ENCODE measurements around the gene KIF1C.
"Not testable (repeated sequence)": the region's sequence is repeated elsewhere in the genome, so short reads cannot be mapped to it uniquely, and the experiment has no call there.

Gene KIF1C

GRCh38 chr17:5032865-5033264 is 35.1 kb downstream of the KIF1C start:
- no peak overlapping the region for H3K4me3 ChIP-seq (ENCODE audit: low read depth, low read length)
- no peak for DNase-seq (ENCODE audit: low read depth)

GRCh38 chr17:5033352-5034015 is 35.7 kb downstream of the KIF1C start:
- no peak for DNase-seq (ENCODE audit: low read depth)
- no peak overlapping the region for H3K4me3 ChIP-seq (ENCODE audit: low read depth, low read length)

GRCh38 chr17:5034063-5034462 is 36.3 kb downstream of the KIF1C start:
- no peak for DNase-seq (ENCODE audit: low read depth)
- no peak overlapping the region for H3K4me3 ChIP-seq (ENCODE audit: low read depth, low read length)

GRCh38 chr17:5034651-5035050 is 36.9 kb downstream of the KIF1C start:
- DNase-seq (ENCODE audit: low read depth): no peak
- no peak overlapping the region for H3K4me3 ChIP-seq (ENCODE audit: low read depth, low read length)

- H3K4me3 ChIP-seq (ENCODE audit: low read depth, low read length): peak within 1 kb of the TSS; percentile 17
- DNase-seq (ENCODE audit: low read depth): no peak
Measured at GRCh38 chr17:5035315-5035714, 37.6 kb downstream of the KIF1C start, which contains the start of gene SLC52A1. SLC52A1 (minus strand) TSS chr17:5035426; CDS start chr17:5034606, 820 bp downstream.

- no peak overlapping the region for H3K4me3 ChIP-seq (ENCODE audit: low read depth, low read length)
- no peak for DNase-seq (ENCODE audit: low read depth)
Measured at GRCh38 chr17:5042157-5043022, 44.6 kb downstream of the KIF1C start.

- H3K4me3 ChIP-seq (ENCODE audit: low read depth, low read length): no peak overlapping the region
- DNase-seq (ENCODE audit: low read depth): no peak
Measured at GRCh38 chr17:5043524-5043923, 45.8 kb downstream of the KIF1C start.

GRCh38 chr17:5044630-5045029 is 46.9 kb downstream of the KIF1C start:
- no peak overlapping the region for H3K4me3 ChIP-seq (ENCODE audit: low read depth, low read length)
- DNase-seq (ENCODE audit: low read depth): no peak

- DNase-seq (ENCODE audit: low read depth): no peak
Measured at GRCh38 chr17:5045496-5045895, 47.7 kb downstream of the KIF1C start.

GRCh38 chr17:5047446-5047845 is 49.7 kb downstream of the KIF1C start:
- DNase-seq (ENCODE audit: low read depth): no peak
- H3K4me3 ChIP-seq (ENCODE audit: low read depth, low read length): no peak overlapping the region

More at GRCh38 chr17:5045496-5045895, 47.7 kb downstream of the KIF1C start:
- H3K4me3 ChIP-seq (ENCODE audit: low read depth, low read length): no peak overlapping the region

GRCh38 chr17:5049314-5049841 is 51.6 kb downstream of the KIF1C start:
- DNase-seq (ENCODE audit: low read depth): no peak
- no peak overlapping the region for H3K4me3 ChIP-seq (ENCODE audit: low read depth, low read length)

GRCh38 chr17:5050278-5050677 is 52.5 kb downstream of the KIF1C start:
- H3K4me3 ChIP-seq (ENCODE audit: low read depth, low read length): no peak overlapping the region
- no peak for DNase-seq (ENCODE audit: low read depth)

GRCh38 chr17:5055543-5055942 is 57.8 kb downstream of the KIF1C start:
- H3K4me3 ChIP-seq (ENCODE audit: low read depth, low read length): no peak overlapping the region
- no peak for DNase-seq (ENCODE audit: low read depth)

- no peak overlapping the region for H3K4me3 ChIP-seq (ENCODE audit: low read depth, low read length)
- no peak for DNase-seq (ENCODE audit: low read depth)
Measured at GRCh38 chr17:5065227-5065744, 67.5 kb downstream of the KIF1C start.

GRCh38 chr17:5068236-5068635 is 70.5 kb downstream of the KIF1C start:
- no peak overlapping the region for H3K4me3 ChIP-seq (ENCODE audit: low read depth, low read length)
- no peak for DNase-seq (ENCODE audit: low read depth)

GRCh38 chr17:5069724-5070123 is 72.0 kb downstream of the KIF1C start:
- no peak for DNase-seq (ENCODE audit: low read depth)
- no peak overlapping the region for H3K4me3 ChIP-seq (ENCODE audit: low read depth, low read length)

- not testable (repeated sequence) for DNase-seq (ENCODE audit: low read depth); H3K4me3 ChIP-seq (ENCODE audit: low read depth, low read length)
Measured at GRCh38 chr17:5075472-5075871, 77.7 kb downstream of the KIF1C start.

- not testable (repeated sequence) for DNase-seq (ENCODE audit: low read depth); H3K4me3 ChIP-seq (ENCODE audit: low read depth, low read length)
Measured at GRCh38 chr17:5077275-5077674, 79.5 kb downstream of the KIF1C start.

- no peak for DNase-seq (ENCODE audit: low read depth)
Measured at GRCh38 chr17:5077781-5078105, 80.0 kb downstream of the KIF1C start.

More at GRCh38 chr17:5077781-5078105, 80.0 kb downstream of the KIF1C start:
- H3K4me3 ChIP-seq (ENCODE audit: low read depth, low read length): peak overlapping the region; percentile 76
